Measurements from ENCODE around the gene TEN1.

The TEN1 gene

GRCh38 chr17:75976175-75976848 lies 2.7 kb upstream of the TEN1 start:
- DNase-seq (ENCODE audit: low read depth in 1 of 2, low spot score in 1 of 2), result no peak

- DNase-seq (ENCODE audit: low read depth in 1 of 2, low spot score in 1 of 2), result no peak
Observed at GRCh38 chr17:75979705-75980187, 706 bp downstream of the TEN1 start.

GRCh38 chr17:75980188-75981018 lies 1.4 kb downstream of the TEN1 start:
- DNase-seq (ENCODE audit: low read depth in 1 of 2, low spot score in 1 of 2), result no peak

- DNase-seq (ENCODE audit: low read depth in 1 of 2, low spot score in 1 of 2), result no peak
Observed at GRCh38 chr17:75981019-75981615, 2.1 kb downstream of the TEN1 start.

GRCh38 chr17:75983501-75984181 lies 4.6 kb downstream of the TEN1 start:
- no peak for DNase-seq (ENCODE audit: low read depth in 1 of 2, low spot score in 1 of 2)

GRCh38 chr17:75985986-75986385 lies 6.9 kb downstream of the TEN1 start:
- DNase-seq (ENCODE audit: low read depth in 1 of 2, low spot score in 1 of 2), result no peak

GRCh38 chr17:75987041-75987440 lies 8.0 kb downstream of the TEN1 start:
- DNase-seq (ENCODE audit: low read depth in 1 of 2, low spot score in 1 of 2), result no peak

GRCh38 chr17:75991396-75991795 lies 12.4 kb downstream of the TEN1 start:
- DNase-seq (ENCODE audit: low read depth in 1 of 2, low spot score in 1 of 2), result no peak

GRCh38 chr17:75994802-75995370 lies 15.8 kb downstream of the TEN1 start:
- DNase-seq (ENCODE audit: low read depth in 1 of 2, low spot score in 1 of 2), result no peak

GRCh38 chr17:75995385-75995925 lies 16.4 kb downstream of the TEN1 start:
- no peak for DNase-seq (ENCODE audit: low read depth in 1 of 2, low spot score in 1 of 2)

GRCh38 chr17:75996665-75997590 lies 17.9 kb downstream of the TEN1 start:
- no peak for DNase-seq (ENCODE audit: low read depth in 1 of 2, low spot score in 1 of 2)

GRCh38 chr17:75998327-75998795 lies 19.3 kb downstream of the TEN1 start:
- no peak for DNase-seq (ENCODE audit: low read depth in 1 of 2, low spot score in 1 of 2)

GRCh38 chr17:76000016-76000754 lies 21.1 kb downstream of the TEN1 start:
- peak; percentile 27 to 44 for DNase-seq (ENCODE audit: low read depth in 1 of 2, low spot score in 1 of 2)

- no peak for DNase-seq (ENCODE audit: low read depth in 1 of 2, low spot score in 1 of 2)
Observed at GRCh38 chr17:76000755-76001521, 21.9 kb downstream of the TEN1 start, which contains the start of gene CDK3. Gene CDK3 (plus strand): TSS chr17:76000855. CDS start chr17:76001426, 571 bp downstream.

GRCh38 chr17:76002100-76002499 lies 23.1 kb downstream of the TEN1 start:
- no peak for DNase-seq (ENCODE audit: low read depth in 1 of 2, low spot score in 1 of 2)

GRCh38 chr17:76003915-76004314 lies 24.9 kb downstream of the TEN1 start:
- DNase-seq (ENCODE audit: low read depth in 1 of 2, low spot score in 1 of 2), result no peak

- no peak for DNase-seq (ENCODE audit: low read depth in 1 of 2, low spot score in 1 of 2)
Observed at GRCh38 chr17:76004750-76005262, 25.8 kb downstream of the TEN1 start.

Data from activated CD4-positive, alpha-beta T cell treated with anti-CD3 and anti-CD28 coated beads, Interleukin-2, amount 50 U/mL, for 24 hours (primary cell).